ENCODE data around the gene STUB1. TPM values are rescaled to one million over a fixed set of nuclear protein-coding genes. Genes with fewer than 3 reads are reported as not detected.

Gene STUB1
- total RNA-seq, 6 experiments from 2014 or later, result 37.3 to 69.6 (median 54.3) TPM

- intact Hi-C loops (cut with DNase I), result loop anchor here (5.0 kb wide), 2 partner anchors 72 to 337 kb away; partner anchors contain the start of genes CHTF18 (in 1 of the 2) and RPUSD1 (in 1 of the 2)
- peak within 1 kb of the TSS; percentile 54 to 63 (median 58) for H3K4me3 ChIP-seq
- ATAC-seq (peak; percentile 79 to 90 (median 84)), DNase-seq (peak; percentile 90 to 94 (median 93))
- H3K9me3 ChIP-seq, result no peaks in the 10 kb centered on the region
- H3K36me3 ChIP-seq, result no peaks in the 10 kb centered on the region
- no peaks in the 10 kb centered on the region for H3K27me3 ChIP-seq
- no peak within 1 kb of the TSS for H3K27ac ChIP-seq
- peaks cover 0 to 20% (median 2%) of the 10 kb centered on the region in 4 donors for H3K4me1 ChIP-seq
- no CpG with 5 or more reads among the region's 108 CpGs for WGBS (ENCODE audit: insufficient coverage, low coverage, low lambda C conversion rate, missing lambda C conversion rate)
- TF ChIP-seq POLR2A (IDR thresholded peaks at IDR 0.05), result no peak
- no peak for TF ChIP-seq CTCF (IDR thresholded peaks at IDR 0.05)
Measured at GRCh38 chr16:714558-715476, 34.6 kb downstream of the STUB1 start, which contains the start of gene METRN. METRN (plus strand) TSS chr16:715118; CDS start chr16:715290, 172 bp downstream.

- 4% methylated on average over 10 of the region's 74 CpGs for WGBS (ENCODE audit: insufficient coverage, low coverage, low lambda C conversion rate, missing lambda C conversion rate)
- Histone ChIP-seq H3K36me3 (no peaks in the 10 kb centered on the region), H3K4me3 (peak overlapping the region; percentile 54 to 63 (median 58)), H3K4me1 (peaks cover 0 to 27% (median 3%) of the 10 kb centered on the region in 4 donors), H3K9me3 (no peaks in the 10 kb centered on the region), H3K27ac (no peak overlapping the region), H3K27me3 (no peaks in the 10 kb centered on the region)
- ATAC-seq, result peak in 2 of 4 donors; percentile 1 to 10
- intact Hi-C loops (cut with DNase I), result no loop called here
- no peak for DNase-seq
- TF ChIP-seq CTCF (IDR thresholded peaks at IDR 0.05), result peak in 2 of 4 donors; percentile 8 to 25
- no peak for TF ChIP-seq POLR2A (IDR thresholded peaks at IDR 0.05)
Measured at GRCh38 chr16:715477-716199, 35.4 kb downstream of the STUB1 start.

DNA sequence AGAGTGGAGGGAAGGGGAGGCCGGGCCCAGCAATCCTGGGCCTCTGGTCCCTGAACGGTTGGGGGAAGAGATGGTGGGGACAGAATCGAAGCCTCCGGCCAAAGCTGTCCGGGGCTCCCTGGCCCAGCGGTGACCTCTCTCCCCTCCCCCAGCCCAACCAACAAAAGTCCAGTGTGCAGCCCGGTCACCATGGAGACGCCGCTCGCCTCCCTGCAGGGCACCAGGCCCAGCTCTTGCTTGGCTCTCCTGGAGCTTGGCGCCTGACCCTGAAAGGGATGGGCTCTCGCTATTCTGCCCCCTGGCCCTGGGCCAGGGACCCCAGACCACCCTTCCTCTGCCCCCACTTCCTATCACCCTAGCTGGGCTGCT lies 36.0 kb downstream of the STUB1 start:
- H3K27me3 ChIP-seq, result no peaks in the 10 kb centered on the region
- ATAC-seq (peak; percentile 50 to 70 (median 66)), DNase-seq (peak; percentile 85 to 94 (median 93))

More for the DNA sequence above, 36.0 kb downstream of the STUB1 start:
- no CpG with 5 or more reads among the region's 12 CpGs for WGBS (ENCODE audit: insufficient coverage, low coverage, low lambda C conversion rate, missing lambda C conversion rate)
- peak overlapping the region; percentile 12 to 63 (median 31) for H3K4me3 ChIP-seq
- peaks cover 0 to 27% (median 3%) of the 10 kb centered on the region in 4 donors for H3K4me1 ChIP-seq
- TF ChIP-seq CTCF (IDR thresholded peaks at IDR 0.05), result no peak
- TF ChIP-seq POLR2A (IDR thresholded peaks at IDR 0.05), result no peak
- H3K36me3 ChIP-seq, result no peaks in the 10 kb centered on the region
- no peak overlapping the region for H3K27ac ChIP-seq
- intact Hi-C loops (cut with DNase I), result no loop called here
- H3K9me3 ChIP-seq, result no peaks in the 10 kb centered on the region

Measured in right lobe of liver (tissue), 6 donors.